Measurements from ENCODE around the gene GABPB2.
A peak's percentile ranks its signal among the peaks of the same experiment; 100 is the strongest.

The GABPB2 gene

DNA sequence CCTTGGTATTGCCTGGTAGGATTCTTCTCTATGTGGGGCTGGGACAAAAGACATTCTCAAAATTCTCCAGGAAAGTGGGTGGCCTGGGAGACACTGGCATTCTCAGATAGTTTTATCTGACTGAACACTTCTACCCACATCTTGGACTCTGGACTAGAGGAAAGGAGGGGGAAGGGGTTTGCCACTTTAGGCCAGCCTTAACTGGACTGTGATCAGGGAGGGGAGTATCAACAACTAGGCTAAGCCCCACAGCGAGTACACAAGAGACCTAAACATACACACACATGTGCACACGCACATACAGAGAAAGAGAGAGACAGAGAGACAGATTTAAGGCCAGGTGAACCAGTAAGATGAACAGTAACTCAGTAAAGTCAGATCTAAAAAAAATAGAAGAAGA, 77.1 kb downstream of the GABPB2 start:
- Histone ChIP-seq H3K27me3 (ENCODE audit: low read depth, low read length) (no peaks in the 10 kb centered on the region), H3K27ac (ENCODE audit: low read length) (peak overlapping the region; percentile 82), H3K4me3 (ENCODE audit: low read depth in 1 of 2, low read length in 2 of 2) (peak overlapping the region; percentile 74 to 92), H3K36me3 (ENCODE audit: control insufficient read depth in 1 of 2, insufficient read depth in 2 of 2, low read length in 2 of 2) (no peaks in the 10 kb centered on the region), H3K9me3 (ENCODE audit: control insufficient read depth in 1 of 2, low read length in 2 of 2) (no peaks in the 10 kb centered on the region), H3K4me1 (ENCODE audit: control insufficient read depth in 1 of 2, insufficient read depth in 2 of 2, low read length in 2 of 2) (peaks cover 0 to 40% of the 10 kb centered on the region in 2 donors)

DNA sequence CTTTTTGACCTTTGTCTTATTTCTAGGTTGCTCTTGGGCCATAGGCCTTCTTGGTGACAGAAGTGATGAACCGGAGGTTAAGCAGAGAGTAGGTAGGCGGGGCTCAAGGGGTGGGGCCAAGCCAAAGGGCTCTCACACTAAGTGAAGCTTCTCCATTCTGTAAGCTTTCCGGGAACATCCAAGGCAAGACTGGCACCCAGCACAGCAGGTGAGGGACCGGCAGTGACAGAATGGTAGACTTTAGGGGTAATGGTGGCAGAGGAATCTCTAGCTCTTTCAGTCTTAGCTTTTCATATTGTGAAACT, 85.9 kb downstream of the GABPB2 start, which contains the start of gene TNFAIP8L2:
Gene TNFAIP8L2 (plus strand): TSS at position 135 of the 305 bp plus-strand sequence. CDS start 2,049 bp downstream, outside the sequence.
- peaks cover 9 to 43% of the 10 kb centered on the region in 2 donors for H3K36me3 ChIP-seq (ENCODE audit: control insufficient read depth in 1 of 2, insufficient read depth in 2 of 2, low read length in 2 of 2)
- no peaks in the 10 kb centered on the region for H3K9me3 ChIP-seq (ENCODE audit: control insufficient read depth in 1 of 2, low read length in 2 of 2)
- H3K4me3 ChIP-seq (ENCODE audit: low read depth in 1 of 2, low read length in 2 of 2), result peak within 1 kb of the TSS; percentile 46 to 54
- H3K4me1 ChIP-seq (ENCODE audit: control insufficient read depth in 1 of 2, insufficient read depth in 2 of 2, low read length in 2 of 2), result peaks cover 0 to 8% of the 10 kb centered on the region in 2 donors
- H3K27me3 ChIP-seq (ENCODE audit: low read depth, low read length), result no peaks in the 10 kb centered on the region
- H3K27ac ChIP-seq (ENCODE audit: low read length), result peak within 1 kb of the TSS; percentile 46

DNA sequence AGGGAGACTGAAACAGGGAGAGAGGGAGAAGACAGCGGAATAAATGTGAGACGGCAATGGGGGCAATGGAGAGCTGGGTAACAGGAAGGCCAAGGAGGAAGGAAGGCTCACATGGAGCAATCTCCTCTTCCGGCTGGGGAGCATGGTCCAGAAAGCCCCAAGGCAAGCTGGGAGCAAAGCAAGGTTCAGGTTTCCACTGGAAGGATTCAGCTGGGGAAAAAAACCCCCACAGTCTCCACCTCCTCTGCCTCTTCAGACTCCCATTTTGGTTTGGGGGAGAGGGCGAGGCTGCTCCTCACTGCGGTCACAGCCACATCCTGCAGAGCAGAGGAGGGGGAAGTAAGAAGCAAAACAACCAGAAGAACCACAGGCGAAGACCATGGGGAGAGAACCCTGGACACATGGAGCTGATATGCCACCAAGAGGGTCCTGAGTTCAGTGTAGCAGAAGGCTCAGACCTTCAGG, 86.5 kb downstream of the GABPB2 start:
- peak overlapping the region; percentile 46 for H3K27ac ChIP-seq (ENCODE audit: low read length)

DNA sequence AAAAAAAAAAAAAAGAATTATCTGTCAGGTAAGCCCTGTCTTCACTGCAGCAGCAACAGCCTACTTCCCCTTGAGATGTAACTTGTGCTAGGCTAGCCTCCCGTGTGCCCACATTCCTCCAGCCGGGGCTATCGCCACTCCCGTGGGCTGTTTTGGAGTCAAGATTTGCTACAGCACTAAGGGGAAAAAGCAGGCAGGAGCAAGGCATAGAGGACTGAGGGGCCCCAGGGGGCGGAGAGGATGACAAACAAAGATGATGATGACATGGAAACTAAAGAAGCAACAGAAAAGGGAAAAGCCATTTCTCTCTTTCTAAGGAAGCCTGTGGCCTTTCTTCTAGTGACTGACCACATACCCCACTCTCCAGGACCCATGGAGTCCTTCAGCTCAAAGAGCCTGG, 87.8 kb downstream of the GABPB2 start:
- no peak overlapping the region for H3K4me3 ChIP-seq (ENCODE audit: low read depth in 1 of 2, low read length in 2 of 2)
- H3K4me1 ChIP-seq (ENCODE audit: control insufficient read depth in 1 of 2, insufficient read depth in 2 of 2, low read length in 2 of 2), result peaks cover 0 to 8% of the 10 kb centered on the region in 2 donors
- no peak overlapping the region for H3K27ac ChIP-seq (ENCODE audit: low read length)
- H3K36me3 ChIP-seq (ENCODE audit: control insufficient read depth in 1 of 2, insufficient read depth in 2 of 2, low read length in 2 of 2), result peaks cover 12 to 48% of the 10 kb centered on the region in 2 donors
- H3K27me3 ChIP-seq (ENCODE audit: low read depth, low read length), result no peaks in the 10 kb centered on the region
- no peaks in the 10 kb centered on the region for H3K9me3 ChIP-seq (ENCODE audit: control insufficient read depth in 1 of 2, low read length in 2 of 2)

More for the DNA sequence above, 86.5 kb downstream of the GABPB2 start:
- H3K4me1 ChIP-seq (ENCODE audit: control insufficient read depth in 1 of 2, insufficient read depth in 2 of 2, low read length in 2 of 2), result peaks cover 0 to 8% of the 10 kb centered on the region in 2 donors
- H3K9me3 ChIP-seq (ENCODE audit: control insufficient read depth in 1 of 2, low read length in 2 of 2), result no peaks in the 10 kb centered on the region
- H3K36me3 ChIP-seq (ENCODE audit: control insufficient read depth in 1 of 2, insufficient read depth in 2 of 2, low read length in 2 of 2), result peaks cover 12 to 48% of the 10 kb centered on the region in 2 donors
- H3K27me3 ChIP-seq (ENCODE audit: low read depth, low read length), result no peaks in the 10 kb centered on the region
- peak overlapping the region; percentile 46 to 54 for H3K4me3 ChIP-seq (ENCODE audit: low read depth in 1 of 2, low read length in 2 of 2)

DNA sequence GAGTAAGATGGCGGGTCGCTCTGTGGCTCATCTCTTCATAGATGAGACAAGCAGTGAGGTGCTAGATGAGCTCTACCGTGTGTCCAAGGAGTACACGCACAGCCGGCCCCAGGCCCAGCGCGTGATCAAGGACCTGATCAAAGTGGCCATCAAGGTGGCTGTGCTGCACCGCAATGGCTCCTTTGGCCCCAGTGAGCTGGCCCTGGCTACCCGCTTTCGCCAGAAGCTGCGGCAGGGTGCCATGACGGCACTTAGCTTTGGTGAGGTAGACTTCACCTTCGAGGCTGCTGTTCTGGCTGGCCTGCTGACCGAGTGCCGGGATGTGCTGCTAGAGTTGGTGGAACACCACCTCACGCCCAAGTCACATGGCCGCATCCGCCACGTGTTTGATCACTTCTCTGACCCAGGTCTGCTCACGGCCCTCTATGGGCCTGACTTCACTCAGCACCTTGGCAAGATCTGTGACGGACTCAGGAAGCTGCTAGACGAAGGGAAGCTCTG, 88.2 kb downstream of the GABPB2 start:
- Histone ChIP-seq H3K4me3 (ENCODE audit: low read depth in 1 of 2, low read length in 2 of 2) (no peak overlapping the region), H3K36me3 (ENCODE audit: control insufficient read depth in 1 of 2, insufficient read depth in 2 of 2, low read length in 2 of 2) (peaks cover 12 to 48% of the 10 kb centered on the region in 2 donors), H3K27ac (ENCODE audit: low read length) (no peak overlapping the region), H3K27me3 (ENCODE audit: low read depth, low read length) (no peaks in the 10 kb centered on the region), H3K4me1 (ENCODE audit: control insufficient read depth in 1 of 2, insufficient read depth in 2 of 2, low read length in 2 of 2) (peaks cover 0 to 10% of the 10 kb centered on the region in 2 donors), H3K9me3 (ENCODE audit: control insufficient read depth in 1 of 2, low read length in 2 of 2) (no peaks in the 10 kb centered on the region)

DNA sequence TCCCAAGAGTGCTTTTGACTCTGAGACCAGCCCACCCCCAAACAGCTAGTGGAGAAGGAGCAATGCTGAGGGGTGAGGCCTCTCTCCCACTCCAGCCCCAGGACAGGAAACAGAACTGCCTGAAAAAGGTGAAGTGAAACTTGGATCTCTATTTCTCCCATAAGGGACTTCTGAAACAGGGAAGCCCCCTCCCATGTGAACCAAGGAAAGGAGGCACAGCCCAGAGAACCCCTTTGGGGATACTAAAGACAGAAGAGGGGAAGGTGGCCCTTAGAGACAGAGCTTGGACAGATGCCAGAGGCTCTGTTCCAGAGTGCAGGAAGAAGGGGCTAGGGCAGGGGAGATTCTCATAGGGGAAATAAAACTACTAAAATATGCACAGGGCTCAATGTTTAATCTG, 88.8 kb downstream of the GABPB2 start:
- H3K27me3 ChIP-seq (ENCODE audit: low read depth, low read length), result no peaks in the 10 kb centered on the region
- H3K27ac ChIP-seq (ENCODE audit: low read length), result no peak overlapping the region
- peaks cover 0 to 15% of the 10 kb centered on the region in 2 donors for H3K4me1 ChIP-seq (ENCODE audit: control insufficient read depth in 1 of 2, insufficient read depth in 2 of 2, low read length in 2 of 2)
- H3K4me3 ChIP-seq (ENCODE audit: low read depth in 1 of 2, low read length in 2 of 2), result no peak overlapping the region
- H3K36me3 ChIP-seq (ENCODE audit: control insufficient read depth in 1 of 2, insufficient read depth in 2 of 2, low read length in 2 of 2), result peaks cover 12 to 48% of the 10 kb centered on the region in 2 donors
- H3K9me3 ChIP-seq (ENCODE audit: control insufficient read depth in 1 of 2, low read length in 2 of 2), result no peaks in the 10 kb centered on the region

DNA sequence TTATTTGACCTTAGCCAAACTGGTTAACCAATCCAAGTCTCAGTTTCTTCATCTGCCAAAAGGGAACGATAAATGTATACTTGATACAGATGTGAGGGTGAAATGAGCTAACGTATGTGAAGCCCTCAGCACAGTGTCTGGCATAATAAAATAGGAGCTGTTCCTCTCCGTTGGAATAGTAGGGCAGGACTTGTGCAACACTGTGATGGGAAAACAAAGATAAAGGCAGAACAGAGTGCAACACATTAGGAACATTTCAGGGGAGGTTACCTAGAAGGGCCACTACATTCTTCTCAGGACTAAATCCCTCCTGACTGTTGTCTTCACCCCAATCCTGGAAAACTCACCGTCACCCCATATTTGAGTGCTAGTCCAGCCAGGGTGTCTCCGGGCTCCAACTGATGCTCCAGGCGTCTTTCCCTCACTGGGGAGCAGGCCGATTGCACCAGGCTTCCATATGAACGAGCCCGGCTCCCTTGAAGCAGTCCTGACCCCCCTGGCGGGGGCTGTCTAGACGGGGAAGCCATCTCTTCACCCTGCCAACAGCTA, 94.2 kb downstream of the GABPB2 start:
- Histone ChIP-seq H3K27ac (ENCODE audit: low read length) (peak overlapping the region; percentile 89), H3K36me3 (ENCODE audit: control insufficient read depth in 1 of 2, insufficient read depth in 2 of 2, low read length in 2 of 2) (peaks cover 14 to 45% of the 10 kb centered on the region in 2 donors), H3K9me3 (ENCODE audit: control insufficient read depth in 1 of 2, low read length in 2 of 2) (no peaks in the 10 kb centered on the region), H3K27me3 (ENCODE audit: low read depth, low read length) (no peaks in the 10 kb centered on the region), H3K4me1 (ENCODE audit: control insufficient read depth in 1 of 2, insufficient read depth in 2 of 2, low read length in 2 of 2) (peaks cover 10 to 32% of the 10 kb centered on the region in 2 donors), H3K4me3 (ENCODE audit: low read depth in 1 of 2, low read length in 2 of 2) (peak overlapping the region; percentile 94 to 99)

DNA sequence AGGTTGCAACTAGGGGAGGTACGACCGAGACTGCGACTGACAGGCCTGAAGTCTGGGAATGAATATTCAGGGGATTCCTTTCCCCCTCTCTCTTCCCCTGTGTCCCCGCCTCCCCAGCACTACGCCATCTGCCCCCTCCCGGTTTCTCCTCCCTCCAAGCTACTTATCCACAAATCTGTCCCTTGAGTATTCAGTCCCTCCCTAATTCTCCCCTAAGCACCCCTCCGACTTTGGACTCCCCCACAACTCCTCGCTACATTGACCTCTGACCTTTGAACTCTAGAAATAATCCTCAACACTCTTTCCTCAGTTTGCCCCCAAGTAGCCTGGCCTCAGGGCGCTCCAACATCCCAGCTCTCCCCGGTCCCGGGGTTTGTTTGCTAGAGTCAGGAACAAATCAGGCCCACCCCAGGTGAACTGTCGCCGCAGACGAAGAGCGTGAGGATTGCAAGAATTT, 94.7 kb downstream of the GABPB2 start:
- Histone ChIP-seq H3K27ac (ENCODE audit: low read length) (peak overlapping the region; percentile 89), H3K9me3 (ENCODE audit: control insufficient read depth in 1 of 2, low read length in 2 of 2) (no peaks in the 10 kb centered on the region), H3K27me3 (ENCODE audit: low read depth, low read length) (no peaks in the 10 kb centered on the region), H3K36me3 (ENCODE audit: control insufficient read depth in 1 of 2, insufficient read depth in 2 of 2, low read length in 2 of 2) (peaks cover 19 to 46% of the 10 kb centered on the region in 2 donors), H3K4me1 (ENCODE audit: control insufficient read depth in 1 of 2, insufficient read depth in 2 of 2, low read length in 2 of 2) (peaks cover 10 to 29% of the 10 kb centered on the region in 2 donors), H3K4me3 (ENCODE audit: low read depth in 1 of 2, low read length in 2 of 2) (peak overlapping the region; percentile 94 to 99)

DNA sequence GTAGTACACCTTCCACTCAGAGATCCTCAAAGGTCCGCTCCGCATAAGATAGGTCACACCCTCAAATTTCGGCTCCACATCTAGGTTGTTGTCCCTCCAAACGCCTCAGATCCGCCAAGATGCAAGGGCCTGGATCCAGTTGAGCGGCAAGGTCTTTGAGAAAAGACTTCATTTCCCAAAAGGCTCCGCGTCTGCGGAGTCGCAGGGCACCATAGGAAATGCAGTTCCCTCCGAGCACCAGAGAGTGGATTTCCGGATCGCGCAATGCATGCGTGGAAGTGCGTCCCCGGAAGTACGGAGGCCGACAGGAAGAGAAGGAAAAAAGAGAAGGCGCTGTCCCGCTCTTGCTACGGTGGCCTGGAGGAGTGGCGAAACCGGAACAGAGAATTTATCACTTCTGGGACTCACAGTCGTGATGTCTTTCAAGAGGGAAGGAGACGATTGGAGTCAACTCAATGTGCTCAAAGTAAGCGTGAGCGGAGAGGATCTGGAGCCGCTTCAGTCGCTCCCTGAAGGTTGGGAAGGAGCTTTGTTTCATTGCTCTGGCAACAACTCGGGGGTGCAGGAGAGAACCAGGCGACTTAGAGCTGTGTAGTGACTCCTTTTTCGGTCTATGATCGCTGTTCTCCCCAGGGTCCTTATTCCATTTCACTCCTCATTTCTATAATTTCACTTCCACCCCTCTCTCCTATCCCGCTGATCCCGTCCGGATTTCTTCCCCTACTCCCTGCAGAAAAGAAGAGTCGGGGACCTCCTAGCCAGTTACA, 95.4 kb downstream of the GABPB2 start, which contains the start of the genes LYSMD1 and SCNM1:
Gene LYSMD1 (minus strand): TSS at position 165 of the 767 bp plus-strand sequence. CDS start 644 bp downstream, outside the sequence.
Gene SCNM1 (plus strand): TSS at position 407 of the 767 bp plus-strand sequence. CDS start 9 bp downstream, at position 416.
- Histone ChIP-seq H3K27ac (ENCODE audit: low read length) (peak within 1 kb of the TSS; percentile 89), H3K36me3 (ENCODE audit: control insufficient read depth in 1 of 2, insufficient read depth in 2 of 2, low read length in 2 of 2) (peaks cover 14 to 46% of the 10 kb centered on the region in 2 donors), H3K4me1 (ENCODE audit: control insufficient read depth in 1 of 2, insufficient read depth in 2 of 2, low read length in 2 of 2) (peaks cover 10 to 24% of the 10 kb centered on the region in 2 donors), H3K27me3 (ENCODE audit: low read depth, low read length) (no peaks in the 10 kb centered on the region), H3K4me3 (ENCODE audit: low read depth in 1 of 2, low read length in 2 of 2) (peak within 1 kb of the TSS; percentile 94 to 99), H3K9me3 (ENCODE audit: control insufficient read depth in 1 of 2, low read length in 2 of 2) (no peaks in the 10 kb centered on the region)

DNA sequence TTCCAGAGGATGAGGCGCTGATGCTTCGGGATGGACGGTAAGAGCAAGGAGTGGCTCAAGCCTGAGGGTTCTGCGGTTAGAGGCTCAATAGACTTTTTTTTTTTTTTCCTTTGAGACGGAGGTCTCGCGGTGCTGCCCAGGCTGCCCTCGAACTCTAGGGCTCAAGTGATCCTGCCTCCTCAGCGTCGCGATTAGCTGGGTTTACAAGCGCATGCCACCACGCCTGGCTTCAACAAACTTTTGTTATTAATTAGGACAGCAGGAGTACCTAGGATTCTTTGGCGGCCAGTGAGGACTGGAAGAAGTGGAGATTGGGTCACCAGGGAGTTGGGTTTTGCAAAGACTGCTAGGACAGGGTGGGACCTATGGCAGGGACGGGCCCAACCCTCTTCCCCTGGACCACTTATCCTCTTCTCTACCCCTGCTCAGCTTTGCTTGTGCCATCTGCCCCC, 96.0 kb downstream of the GABPB2 start:
- H3K36me3 ChIP-seq (ENCODE audit: control insufficient read depth in 1 of 2, insufficient read depth in 2 of 2, low read length in 2 of 2), result peaks cover 11 to 43% of the 10 kb centered on the region in 2 donors

DNA sequence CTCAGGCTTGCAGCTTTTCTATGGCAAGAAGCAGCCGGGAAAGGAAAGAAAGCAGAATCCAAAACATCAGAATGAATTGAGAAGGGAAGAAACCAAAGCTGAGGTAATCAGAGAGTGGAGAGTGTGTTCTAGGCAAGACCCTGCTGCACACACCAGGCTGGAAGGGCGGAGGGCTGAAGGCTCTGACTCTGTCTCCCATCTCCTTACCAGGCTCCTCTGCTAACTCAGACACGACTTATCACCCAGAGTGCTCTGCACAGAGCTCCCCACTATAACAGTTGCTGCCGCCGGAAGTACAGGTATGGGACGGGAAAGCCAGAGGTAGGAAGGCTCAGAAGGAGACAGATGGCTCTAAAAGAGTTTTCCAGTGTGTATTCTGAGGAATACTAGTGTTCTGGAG, 96.6 kb downstream of the GABPB2 start:
- H3K4me1 ChIP-seq (ENCODE audit: control insufficient read depth in 1 of 2, insufficient read depth in 2 of 2, low read length in 2 of 2), result peaks cover 10 to 24% of the 10 kb centered on the region in 2 donors
- peak overlapping the region; percentile 94 to 99 for H3K4me3 ChIP-seq (ENCODE audit: low read depth in 1 of 2, low read length in 2 of 2)
- H3K36me3 ChIP-seq (ENCODE audit: control insufficient read depth in 1 of 2, insufficient read depth in 2 of 2, low read length in 2 of 2), result peaks cover 8 to 38% of the 10 kb centered on the region in 2 donors
- H3K27me3 ChIP-seq (ENCODE audit: low read depth, low read length), result no peaks in the 10 kb centered on the region
- H3K27ac ChIP-seq (ENCODE audit: low read length), result peak overlapping the region; percentile 89
- no peaks in the 10 kb centered on the region for H3K9me3 ChIP-seq (ENCODE audit: control insufficient read depth in 1 of 2, low read length in 2 of 2)

More for the DNA sequence above, 96.0 kb downstream of the GABPB2 start:
- Histone ChIP-seq H3K4me1 (ENCODE audit: control insufficient read depth in 1 of 2, insufficient read depth in 2 of 2, low read length in 2 of 2) (peaks cover 10 to 24% of the 10 kb centered on the region in 2 donors), H3K27me3 (ENCODE audit: low read depth, low read length) (no peaks in the 10 kb centered on the region), H3K27ac (ENCODE audit: low read length) (peak overlapping the region; percentile 89), H3K9me3 (ENCODE audit: control insufficient read depth in 1 of 2, low read length in 2 of 2) (no peaks in the 10 kb centered on the region), H3K4me3 (ENCODE audit: low read depth in 1 of 2, low read length in 2 of 2) (peak overlapping the region; percentile 94 to 99)

All from muscle layer of duodenum (tissue), 2 donors.